HepG2 (cell line): ENCODE results near the gene LRP5. TPM values are rescaled to one million over a fixed set of nuclear protein-coding genes. Genes with fewer than 3 reads are reported as not detected.

Experiments used
- GTF2F1 ChIP-seq: fragments of 150-350 bp; IDR thresholded peaks from 2 replicates; pipeline ENCODE4 v1.6.1; 2014; ENCODE audit warnings: low read length
- KDM4B ChIP-seq: sonication (generic); formaldehyde crosslinking; IDR thresholded peaks from 2 replicates; pipeline ENCODE4 v1.4.0; 2020; ENCODE audit warnings: missing genetic modification reagents
- MIXL1 ChIP-seq: IDR thresholded peaks from 2 replicates; pipeline ENCODE4 v1.6.1; 2016
- TARDBP ChIP-seq: sonication (generic); formaldehyde crosslinking; IDR thresholded peaks from 2 replicates; pipeline ENCODE4 v1.8.0; 2022; ENCODE audit warnings: mild to moderate bottlenecking, missing genetic modification reagents
- TGIF2 ChIP-seq: IDR thresholded peaks from 2 replicates; pipeline ENCODE4 v1.6.1; 2016; ENCODE audit warnings: control low read depth, missing compliant biosample characterization
- WIZ ChIP-seq: sonication (generic); formaldehyde crosslinking; IDR thresholded peaks from 2 replicates; pipeline ENCODE4 v1.5.1; 2020; ENCODE audit warnings: mild to moderate bottlenecking, missing genetic modification reagents
- ZBTB38 ChIP-seq: sonication (generic); formaldehyde crosslinking; IDR thresholded peaks from 2 replicates; pipeline ENCODE4 v1.5.1; 2020; ENCODE audit warnings: mild to moderate bottlenecking, missing genetic modification reagents
- ZNF768 ChIP-seq: sonication (generic); formaldehyde crosslinking; IDR thresholded peaks from 2 replicates; pipeline ENCODE4 v1.4.0; 2020; ENCODE audit warnings: missing genetic modification reagents
- ZNF788 ChIP-seq: sonication (generic); formaldehyde crosslinking; IDR thresholded peaks from 2 replicates; pipeline ENCODE4 v1.5.0; 2020; ENCODE audit warnings: mild to moderate bottlenecking, missing genetic modification reagents, borderline replicate concordance
- ZNF839 ChIP-seq: sonication (generic); formaldehyde crosslinking; IDR thresholded peaks from 2 replicates; pipeline ENCODE4 v1.4.0; 2020; ENCODE audit warnings: missing genetic modification reagents, mild to moderate bottlenecking, borderline replicate concordance
- ZNF850 ChIP-seq: sonication (generic); formaldehyde crosslinking; conservative IDR thresholded peaks from 2 replicates; pipeline ENCODE4 v1.9.0; 2021; ENCODE audit warnings: mild to moderate bottlenecking, missing genetic modification reagents
- polyA plus RNA-seq, 8 experiments: library from polyadenylated mRNA; depleted of rRNA in 3 of 8; stranded (reverse) in 7 of 8; unstranded in 1 of 8; fragments of >200 nt; fragmentation: Illumina TruSeq in 4 of 8; extraction: Trizol in 4 of 8; gene quantifications; 2 replicates each; pipeline versions ENCODE4 v1.2.1 to v1.2.3, GENCODE V29; 2011 to 2016; ENCODE audit warnings: low read depth in 4 of 8, missing spikeins in 1 of 8, mixed read lengths in 1 of 8; ENCODE audit not compliant: insufficient read depth in 1 of 8
- total RNA-seq, 5 experiments: library from RNA; depleted of rRNA; stranded (reverse); fragments of >200 nt; fragmentation: Illumina TruSeq; extraction: Trizol; gene quantifications; 2 replicates each; pipeline ENCODE4 v1.2.3, GENCODE V29; 2016; ENCODE audit warnings: low read depth in 1 of 5
- TF ChIP-seq, protein P1 (sequence below): sonication (generic); formaldehyde crosslinking; IDR thresholded peaks from 2 replicates; pipeline ENCODE4 v1.8.1; 2023; ENCODE audit warnings: missing genetic modification reagents, inconsistent platforms, borderline replicate concordance
- TF ChIP-seq, protein P2 (sequence below): sonication (generic); formaldehyde crosslinking; IDR thresholded peaks from 2 replicates; pipeline ENCODE4 v1.4.0; 2020; ENCODE audit warnings: missing genetic modification reagents, borderline replicate concordance
- TF ChIP-seq, protein P3 (sequence below): sonication (generic); formaldehyde crosslinking; IDR thresholded peaks from 2 replicates; pipeline ENCODE4 v1.4.0; 2020; ENCODE audit warnings: missing genetic modification reagents
- TF ChIP-seq, protein P4 (sequence below): sonication (generic); formaldehyde crosslinking; IDR thresholded peaks from 2 replicates; pipeline ENCODE4 v1.4.0; 2020; ENCODE audit warnings: missing genetic modification reagents, borderline replicate concordance
- TF ChIP-seq, protein P5 (sequence below): IDR thresholded peaks from 2 replicates; pipeline ENCODE4 v1.6.1; 2016; ENCODE audit warnings: mild to moderate bottlenecking, missing biosample characterization, missing genetic modification reagents

LRP5 gene
- total and polyA plus RNA-seq, 2 of the 13 experiments (the other 11 are each of a cell fraction or from before 2014, with no cell fraction given): 40.4 to 64.0 TPM

DNA sequence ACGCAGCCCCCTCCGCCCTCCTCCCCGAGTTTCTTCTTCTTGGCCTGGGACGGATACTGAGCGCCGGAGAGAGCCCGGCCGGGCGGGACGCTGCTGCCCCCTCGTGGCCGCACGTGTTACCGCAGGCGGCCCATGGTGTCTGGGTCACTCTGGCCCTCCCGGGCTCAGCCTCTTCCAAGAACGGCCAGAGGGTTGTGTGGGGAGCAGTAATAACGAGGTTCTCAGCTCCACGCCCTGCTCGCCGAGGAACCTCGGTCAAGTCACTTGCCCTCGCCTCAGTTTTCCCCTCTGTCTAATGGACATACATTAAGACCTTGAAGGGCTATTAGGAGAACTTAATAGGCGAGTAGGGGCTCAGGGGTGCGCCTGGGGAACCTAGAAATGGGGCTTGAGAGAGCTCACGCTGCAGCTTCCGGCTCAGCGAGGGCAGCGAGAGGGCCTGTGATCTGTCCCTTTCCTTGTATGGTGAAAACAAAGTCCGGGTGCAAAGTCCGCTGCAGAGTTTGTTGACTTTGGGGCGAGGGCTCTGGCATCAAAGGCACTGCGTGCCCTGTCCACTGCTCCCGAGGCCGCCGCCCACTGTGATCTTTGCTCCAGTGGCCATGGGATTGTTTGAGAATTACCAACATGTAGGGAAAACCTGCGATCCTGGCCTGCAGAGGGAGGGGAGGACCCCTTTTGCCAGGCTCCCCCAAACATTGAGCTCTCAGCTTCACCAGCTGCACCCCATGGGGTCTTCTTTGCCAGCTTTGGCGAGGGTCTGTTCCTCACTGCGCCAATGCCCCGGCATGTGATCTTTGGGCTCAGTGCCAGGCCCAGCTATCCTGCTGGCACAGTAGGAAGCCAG, 14.4 kb upstream of the LRP5 start (continued):
- TF ChIP-seq, protein P1, sequence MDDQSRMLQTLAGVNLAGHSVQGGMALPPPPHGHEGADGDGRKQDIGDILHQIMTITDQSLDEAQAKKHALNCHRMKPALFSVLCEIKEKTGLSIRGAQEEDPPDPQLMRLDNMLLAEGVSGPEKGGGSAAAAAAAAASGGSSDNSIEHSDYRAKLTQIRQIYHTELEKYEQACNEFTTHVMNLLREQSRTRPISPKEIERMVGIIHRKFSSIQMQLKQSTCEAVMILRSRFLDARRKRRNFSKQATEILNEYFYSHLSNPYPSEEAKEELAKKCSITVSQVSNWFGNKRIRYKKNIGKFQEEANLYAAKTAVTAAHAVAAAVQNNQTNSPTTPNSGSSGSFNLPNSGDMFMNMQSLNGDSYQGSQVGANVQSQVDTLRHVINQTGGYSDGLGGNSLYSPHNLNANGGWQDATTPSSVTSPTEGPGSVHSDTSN (CRISPR knock-in tag): no peak
- TF ChIP-seq, protein P2, sequence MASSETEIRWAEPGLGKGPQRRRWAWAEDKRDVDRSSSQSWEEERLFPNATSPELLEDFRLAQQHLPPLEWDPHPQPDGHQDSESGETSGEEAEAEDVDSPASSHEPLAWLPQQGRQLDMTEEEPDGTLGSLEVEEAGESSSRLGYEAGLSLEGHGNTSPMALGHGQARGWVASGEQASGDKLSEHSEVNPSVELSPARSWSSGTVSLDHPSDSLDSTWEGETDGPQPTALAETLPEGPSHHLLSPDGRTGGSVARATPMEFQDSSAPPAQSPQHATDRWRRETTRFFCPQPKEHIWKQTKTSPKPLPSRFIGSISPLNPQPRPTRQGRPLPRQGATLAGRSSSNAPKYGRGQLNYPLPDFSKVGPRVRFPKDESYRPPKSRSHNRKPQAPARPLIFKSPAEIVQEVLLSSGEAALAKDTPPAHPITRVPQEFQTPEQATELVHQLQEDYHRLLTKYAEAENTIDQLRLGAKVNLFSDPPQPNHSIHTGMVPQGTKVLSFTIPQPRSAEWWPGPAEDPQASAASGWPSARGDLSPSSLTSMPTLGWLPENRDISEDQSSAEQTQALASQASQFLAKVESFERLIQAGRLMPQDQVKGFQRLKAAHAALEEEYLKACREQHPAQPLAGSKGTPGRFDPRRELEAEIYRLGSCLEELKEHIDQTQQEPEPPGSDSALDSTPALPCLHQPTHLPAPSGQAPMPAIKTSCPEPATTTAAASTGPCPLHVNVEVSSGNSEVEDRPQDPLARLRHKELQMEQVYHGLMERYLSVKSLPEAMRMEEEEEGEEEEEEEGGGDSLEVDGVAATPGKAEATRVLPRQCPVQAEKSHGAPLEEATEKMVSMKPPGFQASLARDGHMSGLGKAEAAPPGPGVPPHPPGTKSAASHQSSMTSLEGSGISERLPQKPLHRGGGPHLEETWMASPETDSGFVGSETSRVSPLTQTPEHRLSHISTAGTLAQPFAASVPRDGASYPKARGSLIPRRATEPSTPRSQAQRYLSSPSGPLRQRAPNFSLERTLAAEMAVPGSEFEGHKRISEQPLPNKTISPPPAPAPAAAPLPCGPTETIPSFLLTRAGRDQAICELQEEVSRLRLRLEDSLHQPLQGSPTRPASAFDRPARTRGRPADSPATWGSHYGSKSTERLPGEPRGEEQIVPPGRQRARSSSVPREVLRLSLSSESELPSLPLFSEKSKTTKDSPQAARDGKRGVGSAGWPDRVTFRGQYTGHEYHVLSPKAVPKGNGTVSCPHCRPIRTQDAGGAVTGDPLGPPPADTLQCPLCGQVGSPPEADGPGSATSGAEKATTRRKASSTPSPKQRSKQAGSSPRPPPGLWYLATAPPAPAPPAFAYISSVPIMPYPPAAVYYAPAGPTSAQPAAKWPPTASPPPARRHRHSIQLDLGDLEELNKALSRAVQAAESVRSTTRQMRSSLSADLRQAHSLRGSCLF (CRISPR knock-in tag): no peak; the same call in 1 of the 2 replicates
- TF ChIP-seq ZNF788 (CRISPR knock-in tag): peak; percentile 96
- TF ChIP-seq ZNF850: 0 out of 2 replicates have a peak, but pooled peaks have one; percentile 70
- TF ChIP-seq ZBTB38 (CRISPR knock-in tag): peak; percentile 51
- TF ChIP-seq GTF2F1: no peak
- TF ChIP-seq TARDBP (CRISPR knock-in tag): peak; percentile 96
- peak; percentile 18; the same call in 1 of the 2 replicates for TF ChIP-seq TGIF2 (CRISPR knock-in tag)
- TF ChIP-seq, protein P3, sequence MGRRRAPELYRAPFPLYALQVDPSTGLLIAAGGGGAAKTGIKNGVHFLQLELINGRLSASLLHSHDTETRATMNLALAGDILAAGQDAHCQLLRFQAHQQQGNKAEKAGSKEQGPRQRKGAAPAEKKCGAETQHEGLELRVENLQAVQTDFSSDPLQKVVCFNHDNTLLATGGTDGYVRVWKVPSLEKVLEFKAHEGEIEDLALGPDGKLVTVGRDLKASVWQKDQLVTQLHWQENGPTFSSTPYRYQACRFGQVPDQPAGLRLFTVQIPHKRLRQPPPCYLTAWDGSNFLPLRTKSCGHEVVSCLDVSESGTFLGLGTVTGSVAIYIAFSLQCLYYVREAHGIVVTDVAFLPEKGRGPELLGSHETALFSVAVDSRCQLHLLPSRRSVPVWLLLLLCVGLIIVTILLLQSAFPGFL: no peak
- no peak for TF ChIP-seq ZNF839 (CRISPR knock-in tag)
- TF ChIP-seq, protein P4, sequence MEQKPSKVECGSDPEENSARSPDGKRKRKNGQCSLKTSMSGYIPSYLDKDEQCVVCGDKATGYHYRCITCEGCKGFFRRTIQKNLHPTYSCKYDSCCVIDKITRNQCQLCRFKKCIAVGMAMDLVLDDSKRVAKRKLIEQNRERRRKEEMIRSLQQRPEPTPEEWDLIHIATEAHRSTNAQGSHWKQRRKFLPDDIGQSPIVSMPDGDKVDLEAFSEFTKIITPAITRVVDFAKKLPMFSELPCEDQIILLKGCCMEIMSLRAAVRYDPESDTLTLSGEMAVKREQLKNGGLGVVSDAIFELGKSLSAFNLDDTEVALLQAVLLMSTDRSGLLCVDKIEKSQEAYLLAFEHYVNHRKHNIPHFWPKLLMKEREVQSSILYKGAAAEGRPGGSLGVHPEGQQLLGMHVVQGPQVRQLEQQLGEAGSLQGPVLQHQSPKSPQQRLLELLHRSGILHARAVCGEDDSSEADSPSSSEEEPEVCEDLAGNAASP (CRISPR knock-in tag): peak; percentile 82
- TF ChIP-seq, protein P5, sequence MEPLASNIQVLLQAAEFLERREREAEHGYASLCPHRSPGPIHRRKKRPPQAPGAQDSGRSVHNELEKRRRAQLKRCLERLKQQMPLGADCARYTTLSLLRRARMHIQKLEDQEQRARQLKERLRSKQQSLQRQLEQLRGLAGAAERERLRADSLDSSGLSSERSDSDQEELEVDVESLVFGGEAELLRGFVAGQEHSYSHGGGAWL (CRISPR knock-in tag): peak; percentile 58; the same call in 1 of the 2 replicates
- TF ChIP-seq ZNF768 (CRISPR knock-in tag): peak; percentile 6; the same call in 1 of the 2 replicates
- no peak; the same call in 1 of the 2 replicates for TF ChIP-seq KDM4B
- no peak; the same call in 1 of the 2 replicates for TF ChIP-seq WIZ
- peak; percentile 50 for TF ChIP-seq MIXL1 (CRISPR knock-in tag)
